ENCODE measurements around the gene EFHC1. TPM values are rescaled to one million over a fixed set of nuclear protein-coding genes. Genes with fewer than 3 reads are reported as not detected.

The EFHC1 gene
- total RNA-seq, 1 donor from 2014 or later: 1.7 TPM

- no peak overlapping the region for H3K27ac Mint-ChIP-seq
- no peaks in the 10 kb centered on the region for H3K36me3 Mint-ChIP-seq (ENCODE audit: low read depth)
- no peaks in the 10 kb centered on the region for H3K27me3 Mint-ChIP-seq
- H3K9me3 Mint-ChIP-seq: no peaks in the 10 kb centered on the region
- no peak for DNase-seq
- peaks cover 11% of the 10 kb centered on the region for H3K4me1 Mint-ChIP-seq
- intact Hi-C loops (cut with micrococcal nuclease): no loop called here
- H3K4me3 Mint-ChIP-seq: no peak overlapping the region
Observed at GRCh38 chr6:52568320-52568719, 148.2 kb downstream of the EFHC1 start.

- DNase-seq: no peak
- Mint-ChIP-seq H3K9me3 (no peaks in the 10 kb centered on the region), H3K27ac (no peak overlapping the region), H3K4me3 (no peak overlapping the region), H3K27me3 (no peaks in the 10 kb centered on the region), H3K4me1 (peaks cover 26% of the 10 kb centered on the region), H3K36me3 (ENCODE audit: low read depth) (no peaks in the 10 kb centered on the region)
- intact Hi-C loops (cut with micrococcal nuclease): no loop called here
Observed at GRCh38 chr6:52570291-52570700, 150.2 kb downstream of the EFHC1 start.

- no peak for DNase-seq
- no peaks in the 10 kb centered on the region for H3K9me3 Mint-ChIP-seq
- H3K4me1 Mint-ChIP-seq: peaks cover 32% of the 10 kb centered on the region
- H3K27me3 Mint-ChIP-seq: peaks cover 3% of the 10 kb centered on the region
- H3K36me3 Mint-ChIP-seq (ENCODE audit: low read depth): no peaks in the 10 kb centered on the region
- intact Hi-C loops (cut with micrococcal nuclease): no loop called here
- H3K4me3 Mint-ChIP-seq: no peak overlapping the region
- no peak overlapping the region for H3K27ac Mint-ChIP-seq
Observed at GRCh38 chr6:52571099-52571755, 151.1 kb downstream of the EFHC1 start.

- intact Hi-C loops (cut with micrococcal nuclease): no loop called here
- Mint-ChIP-seq H3K4me3 (no peak overlapping the region), H3K4me1 (peaks cover 29% of the 10 kb centered on the region), H3K27me3 (peaks cover 3% of the 10 kb centered on the region), H3K27ac (no peak overlapping the region), H3K9me3 (no peaks in the 10 kb centered on the region), H3K36me3 (ENCODE audit: low read depth) (no peaks in the 10 kb centered on the region)
- no peak for DNase-seq
Observed at GRCh38 chr6:52572536-52572935, 152.4 kb downstream of the EFHC1 start.

GRCh38 chr6:52573295-52573694 is 153.2 kb downstream of the EFHC1 start:
- intact Hi-C loops (cut with micrococcal nuclease): no loop called here
- Mint-ChIP-seq H3K36me3 (ENCODE audit: low read depth) (no peaks in the 10 kb centered on the region), H3K4me3 (no peak overlapping the region), H3K27ac (no peak overlapping the region), H3K4me1 (peaks cover 30% of the 10 kb centered on the region), H3K27me3 (peaks cover 3% of the 10 kb centered on the region), H3K9me3 (no peaks in the 10 kb centered on the region)
- no peak for DNase-seq

Other genes with a start within 250 kb of the EFHC1 start
- gene IL17A, start 234.0 kb upstream of the EFHC1 start, total RNA-seq: not detected in 2 replicates
- gene IL17F, start 175.8 kb upstream of the EFHC1 start, total RNA-seq: not detected in 2 replicates
- gene MCM3, start 135.6 kb upstream of the EFHC1 start, total RNA-seq: 239 and 240 TPM in 2 replicates
- 4.5 and 4.8 TPM in 2 replicates for gene PAQR8, start 58.2 kb upstream of the EFHC1 start, total RNA-seq
- gene TRAM2, start 156.7 kb downstream of the EFHC1 start, total RNA-seq: 2.6 TPM in 2 replicates